GM18505 (cell line): Measurements from ENCODE around the gene MIS12.

Experiments used
- ATAC-seq: cut with Tn5 transposase; IDR thresholded peaks from one replicate; pipeline ENCODE4 v1.9.1; 2021; ENCODE audit not compliant: unreplicated experiment
- POLR2A ChIP-seq: IDR thresholded peaks from 4 replicates; pipeline ENCODE4 v1.6.1; 2011; ENCODE audit warnings: borderline replicate concordance; ENCODE audit not compliant: insufficient read depth, insufficient read length; ENCODE audit errors: extremely low read depth

Gene MIS12

GRCh38 chr17:5473906-5474305 is 12.5 kb upstream of the MIS12 start:
- TF ChIP-seq POLR2A: no peak
- no peak for ATAC-seq

GRCh38 chr17:5478992-5479391 is 7.4 kb upstream of the MIS12 start:
- TF ChIP-seq POLR2A: no peak
- ATAC-seq: no peak

GRCh38 chr17:5480962-5481361 is 5.4 kb upstream of the MIS12 start:
- no peak for TF ChIP-seq POLR2A
- ATAC-seq: no peak

- no peak for TF ChIP-seq POLR2A
Observed at GRCh38 chr17:5481451-5481850, 4.9 kb upstream of the MIS12 start.

GRCh38 chr17:5485270-5486205 is 828 bp upstream of the MIS12 start, which contains the start of gene DERL2:
Gene DERL2 (minus strand): TSS chr17:5486178. CDS start chr17:5486161, 17 bp downstream.
- TF ChIP-seq POLR2A: no peak
- ATAC-seq: peak; percentile 25

More at GRCh38 chr17:5481451-5481850, 4.9 kb upstream of the MIS12 start:
- no peak for ATAC-seq

GRCh38 chr17:5488752-5489151 is 2.4 kb downstream of the MIS12 start:
- ATAC-seq: no peak

GRCh38 chr17:5492970-5493369 is 6.6 kb downstream of the MIS12 start:
- ATAC-seq: no peak

More at GRCh38 chr17:5488752-5489151, 2.4 kb downstream of the MIS12 start:
- TF ChIP-seq POLR2A: no peak

GRCh38 chr17:5499476-5500231 is 13.3 kb downstream of the MIS12 start:
- no peak for TF ChIP-seq POLR2A
- no peak for ATAC-seq

More at GRCh38 chr17:5492970-5493369, 6.6 kb downstream of the MIS12 start:
- TF ChIP-seq POLR2A: no peak

GRCh38 chr17:5500247-5500588 is 13.9 kb downstream of the MIS12 start:
- ATAC-seq: no peak
- no peak for TF ChIP-seq POLR2A

- no peak for TF ChIP-seq POLR2A
- ATAC-seq: no peak
Observed at GRCh38 chr17:5500589-5501391, 14.4 kb downstream of the MIS12 start.

- ATAC-seq: no peak
- no peak for TF ChIP-seq POLR2A
Observed at GRCh38 chr17:5501685-5502084, 15.3 kb downstream of the MIS12 start.

GRCh38 chr17:5502552-5502951 is 16.2 kb downstream of the MIS12 start:
- no peak for ATAC-seq
- TF ChIP-seq POLR2A: no peak

- no peak for ATAC-seq
Observed at GRCh38 chr17:5506307-5506706, 19.9 kb downstream of the MIS12 start.

GRCh38 chr17:5508810-5509209 is 22.4 kb downstream of the MIS12 start:
- no peak for ATAC-seq
- TF ChIP-seq POLR2A: no peak

More at GRCh38 chr17:5506307-5506706, 19.9 kb downstream of the MIS12 start:
- TF ChIP-seq POLR2A: no peak

GRCh38 chr17:5509482-5509881 is 23.1 kb downstream of the MIS12 start:
- ATAC-seq: no peak
- no peak for TF ChIP-seq POLR2A
